ENCODE measurements around the gene FBXO2. TPM values are rescaled to one million over a fixed set of nuclear protein-coding genes. Genes with fewer than 3 reads are reported as not detected.

FBXO2 gene
- total RNA-seq, 1 experiment from 2014 or later = 81.1 TPM

DNA sequence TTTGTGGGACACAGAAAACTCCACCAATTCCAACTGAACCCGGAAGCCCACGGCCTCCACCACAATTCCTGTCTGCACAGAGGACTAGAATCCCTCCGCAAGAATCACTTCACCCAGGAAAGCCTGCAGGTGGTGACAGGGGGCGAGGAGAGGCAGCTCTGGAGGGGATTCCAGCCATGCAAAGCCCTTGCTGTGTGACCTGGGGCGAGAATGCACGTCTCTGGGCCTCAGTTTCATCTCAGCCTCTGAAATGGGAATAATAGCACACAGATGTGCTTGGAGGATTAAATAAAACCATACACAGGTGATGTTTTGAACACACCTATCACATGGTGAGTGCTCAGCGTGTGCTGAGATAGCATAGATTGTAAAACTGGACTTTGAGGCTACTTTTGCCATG lies 14.1 kb downstream of the FBXO2 start (continued):
- TF ChIP-seq, protein P1, sequence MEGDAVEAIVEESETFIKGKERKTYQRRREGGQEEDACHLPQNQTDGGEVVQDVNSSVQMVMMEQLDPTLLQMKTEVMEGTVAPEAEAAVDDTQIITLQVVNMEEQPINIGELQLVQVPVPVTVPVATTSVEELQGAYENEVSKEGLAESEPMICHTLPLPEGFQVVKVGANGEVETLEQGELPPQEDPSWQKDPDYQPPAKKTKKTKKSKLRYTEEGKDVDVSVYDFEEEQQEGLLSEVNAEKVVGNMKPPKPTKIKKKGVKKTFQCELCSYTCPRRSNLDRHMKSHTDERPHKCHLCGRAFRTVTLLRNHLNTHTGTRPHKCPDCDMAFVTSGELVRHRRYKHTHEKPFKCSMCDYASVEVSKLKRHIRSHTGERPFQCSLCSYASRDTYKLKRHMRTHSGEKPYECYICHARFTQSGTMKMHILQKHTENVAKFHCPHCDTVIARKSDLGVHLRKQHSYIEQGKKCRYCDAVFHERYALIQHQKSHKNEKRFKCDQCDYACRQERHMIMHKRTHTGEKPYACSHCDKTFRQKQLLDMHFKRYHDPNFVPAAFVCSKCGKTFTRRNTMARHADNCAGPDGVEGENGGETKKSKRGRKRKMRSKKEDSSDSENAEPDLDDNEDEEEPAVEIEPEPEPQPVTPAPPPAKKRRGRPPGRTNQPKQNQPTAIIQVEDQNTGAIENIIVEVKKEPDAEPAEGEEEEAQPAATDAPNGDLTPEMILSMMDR (IDR thresholded peaks at IDR 0.05 in 2 of 3, conservative IDR thresholded peaks at IDR 0.05 in 1 of 3; ENCODE audit: borderline replicate concordance in 1 of 3, insufficient read depth in 1 of 3, low read depth in 2 of 3, low read length in 2 of 3) = no peak
- TF ChIP-seq SIN3A (IDR thresholded peaks at IDR 0.05; ENCODE audit: low read depth) (no peak), POLR2A (IDR thresholded peaks at IDR 0.05; ENCODE audit: borderline replicate concordance, extremely low read depth, insufficient read depth, insufficient read length) (no peak)

DNA sequence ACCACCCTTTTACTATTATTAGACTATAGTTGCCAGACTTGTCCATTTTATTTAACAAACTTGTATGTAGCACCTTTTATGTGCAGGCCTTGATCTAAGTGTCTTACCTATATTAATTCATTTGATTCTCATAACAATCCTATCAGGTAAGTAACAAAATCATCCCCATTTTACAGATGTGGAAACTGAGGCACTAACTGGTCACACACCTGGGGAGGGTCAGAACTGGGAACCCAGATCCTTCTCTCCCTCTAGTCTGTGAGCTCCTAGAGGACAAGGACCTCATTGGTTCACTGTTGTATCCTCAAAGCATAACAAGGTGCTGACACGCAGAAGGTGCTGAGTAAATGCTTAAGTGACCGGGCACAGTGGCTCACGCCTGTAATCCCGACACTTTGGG lies 14.9 kb downstream of the FBXO2 start:
- intact Hi-C loops (cut with micrococcal nuclease) = no loop called here
- no peaks in the 10 kb centered on the region for H3K9me3 ChIP-seq (ENCODE audit: control insufficient read depth in 1 of 2, insufficient read depth in 1 of 2, low read depth in 1 of 2, low read length in 2 of 2)
- ATAC-seq = no peak
- TF ChIP-seq RAD21 (IDR thresholded peaks at IDR 0.05; ENCODE audit: low read depth) (no peak), SRF (IDR thresholded peaks at IDR 0.05; ENCODE audit: low read depth) (no peak), ZFX (IDR thresholded peaks at IDR 0.05) (no peak), ELF1 (IDR thresholded peaks at IDR 0.05; ENCODE audit: borderline replicate concordance, low read depth) (no peak), JUND (IDR thresholded peaks at IDR 0.05) (no peak), TCF7L2 (IDR thresholded peaks at IDR 0.05; ENCODE audit: borderline replicate concordance, extremely low read depth, insufficient read depth, insufficient read length) (no peak), EZH2phosphoT487 (IDR thresholded peaks at IDR 0.05; ENCODE audit: borderline replicate concordance) (no peak), POLR2AphosphoS5 (IDR thresholded peaks at IDR 0.05; ENCODE audit: low read depth, low read length) (no peak), EGR1 (IDR thresholded peaks at IDR 0.05; ENCODE audit: low read depth) (no peak), SP1 (IDR thresholded peaks at IDR 0.05; ENCODE audit: low read depth) (no peak)
- TF ChIP-seq, protein P1 (IDR thresholded peaks at IDR 0.05 in 2 of 3, conservative IDR thresholded peaks at IDR 0.05 in 1 of 3; ENCODE audit: borderline replicate concordance in 1 of 3, insufficient read depth in 1 of 3, low read depth in 2 of 3, low read length in 2 of 3) = no peak
- TF ChIP-seq, protein P2, sequence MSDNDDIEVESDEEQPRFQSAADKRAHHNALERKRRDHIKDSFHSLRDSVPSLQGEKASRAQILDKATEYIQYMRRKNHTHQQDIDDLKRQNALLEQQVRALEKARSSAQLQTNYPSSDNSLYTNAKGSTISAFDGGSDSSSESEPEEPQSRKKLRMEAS (IDR thresholded peaks at IDR 0.05) = no peak
- TF ChIP-seq, protein P3, sequence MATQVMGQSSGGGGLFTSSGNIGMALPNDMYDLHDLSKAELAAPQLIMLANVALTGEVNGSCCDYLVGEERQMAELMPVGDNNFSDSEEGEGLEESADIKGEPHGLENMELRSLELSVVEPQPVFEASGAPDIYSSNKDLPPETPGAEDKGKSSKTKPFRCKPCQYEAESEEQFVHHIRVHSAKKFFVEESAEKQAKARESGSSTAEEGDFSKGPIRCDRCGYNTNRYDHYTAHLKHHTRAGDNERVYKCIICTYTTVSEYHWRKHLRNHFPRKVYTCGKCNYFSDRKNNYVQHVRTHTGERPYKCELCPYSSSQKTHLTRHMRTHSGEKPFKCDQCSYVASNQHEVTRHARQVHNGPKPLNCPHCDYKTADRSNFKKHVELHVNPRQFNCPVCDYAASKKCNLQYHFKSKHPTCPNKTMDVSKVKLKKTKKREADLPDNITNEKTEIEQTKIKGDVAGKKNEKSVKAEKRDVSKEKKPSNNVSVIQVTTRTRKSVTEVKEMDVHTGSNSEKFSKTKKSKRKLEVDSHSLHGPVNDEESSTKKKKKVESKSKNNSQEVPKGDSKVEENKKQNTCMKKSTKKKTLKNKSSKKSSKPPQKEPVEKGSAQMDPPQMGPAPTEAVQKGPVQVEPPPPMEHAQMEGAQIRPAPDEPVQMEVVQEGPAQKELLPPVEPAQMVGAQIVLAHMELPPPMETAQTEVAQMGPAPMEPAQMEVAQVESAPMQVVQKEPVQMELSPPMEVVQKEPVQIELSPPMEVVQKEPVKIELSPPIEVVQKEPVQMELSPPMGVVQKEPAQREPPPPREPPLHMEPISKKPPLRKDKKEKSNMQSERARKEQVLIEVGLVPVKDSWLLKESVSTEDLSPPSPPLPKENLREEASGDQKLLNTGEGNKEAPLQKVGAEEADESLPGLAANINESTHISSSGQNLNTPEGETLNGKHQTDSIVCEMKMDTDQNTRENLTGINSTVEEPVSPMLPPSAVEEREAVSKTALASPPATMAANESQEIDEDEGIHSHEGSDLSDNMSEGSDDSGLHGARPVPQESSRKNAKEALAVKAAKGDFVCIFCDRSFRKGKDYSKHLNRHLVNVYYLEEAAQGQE (IDR thresholded peaks at IDR 0.05; ENCODE audit: low read depth) = no peak

More for the DNA sequence above, 14.9 kb downstream of the FBXO2 start:
- Histone ChIP-seq H3K27ac (ENCODE audit: low read depth, low read length) (no peak overlapping the region), H3K36me3 (ENCODE audit: control insufficient read depth in 1 of 2, insufficient read depth in 2 of 2, low read length in 2 of 2) (no peaks in the 10 kb centered on the region), H3K4me3 (replicated peaks in 1 of 2; ENCODE audit: low read depth in 1 of 2, low read length in 2 of 2) (no peak overlapping the region), H3K27me3 (ENCODE audit: insufficient read depth, low read length) (peaks cover 20% of the 10 kb centered on the region), H3K4me1 (ENCODE audit: control insufficient read depth in 1 of 2, insufficient read depth in 2 of 2, low read length in 2 of 2) (no peaks in the 10 kb centered on the region), H3K9me2 (ENCODE audit: insufficient read depth) (no peaks in the 10 kb centered on the region), H3K79me2 (ENCODE audit: insufficient read depth, low read length) (no peaks in the 10 kb centered on the region), H3K4me2 (ENCODE audit: low read length) (no peak overlapping the region), H2AFZ (ENCODE audit: low read depth, low read length, poor library complexity, severe bottlenecking) (no peak overlapping the region), H3K9ac (ENCODE audit: low read length) (no peak overlapping the region), H4K20me1 (ENCODE audit: insufficient read depth) (no peaks in the 10 kb centered on the region)
- ChIA-PET CTCF (interaction anchor here (0.7 kb wide), 1 partner anchor 399 kb away, joined by 3 read pairs; no protein-coding TSS in a partner anchor), POLR2A (interaction anchor here (0.6 kb wide), 1 partner anchor 126 kb away, joined by 3 read pairs; no protein-coding TSS in a partner anchor), RAD21 (ENCODE audit: low non-redundant PET in 1 of 2, low total read pairs in 2 of 2, uncharacterized antibody in 2 of 2, unreplicated experiment in 2 of 2) (interaction anchor here in 1 of 2 experiments (0.7 kb wide), 1 partner anchor 253 kb away, joined by 3 read pairs; no protein-coding TSS in a partner anchor)
- DNase-seq (ENCODE audit: low read depth, low spot score) = no peak
- no TSS peak for BruUV-seq (replicated peaks)
